Measurements from ENCODE around the gene GIGYF2.
"Not testable (repeated sequence)": the region's sequence is repeated elsewhere in the genome, so short reads cannot be mapped to it uniquely, and the experiment has no call there.

Gene GIGYF2

GRCh38 chr2:232687382-232688160 is 9.6 kb upstream of the GIGYF2 start:
- no peak for DNase-seq (ENCODE audit: low read depth)

- DNase-seq (ENCODE audit: low read depth) = no peak
These were observed 8.9 kb upstream of the GIGYF2 start for GRCh38 chr2:232688201-232688600.

GRCh38 chr2:232689152-232689910 is 7.8 kb upstream of the GIGYF2 start:
- DNase-seq (ENCODE audit: low read depth) = no peak

GRCh38 chr2:232691117-232691516 is 6.0 kb upstream of the GIGYF2 start:
- DNase-seq (ENCODE audit: low read depth) = not testable (repeated sequence)

GRCh38 chr2:232693344-232693743 is 3.8 kb upstream of the GIGYF2 start:
- DNase-seq (ENCODE audit: low read depth) = no peak

GRCh38 chr2:232696609-232697058 is 497 bp upstream of the GIGYF2 start:
- DNase-seq (ENCODE audit: low read depth) = no peak

- no peak for DNase-seq (ENCODE audit: low read depth)
These were observed 628 bp downstream of the GIGYF2 start for GRCh38 chr2:232697807-232698110.

- no peak for DNase-seq (ENCODE audit: low read depth)
These were observed 1.5 kb downstream of the GIGYF2 start for GRCh38 chr2:232698556-232699091.

- DNase-seq (ENCODE audit: low read depth) = no peak
These were observed 2.0 kb downstream of the GIGYF2 start for GRCh38 chr2:232699110-232699509.

GRCh38 chr2:232700154-232700553 is 3.0 kb downstream of the GIGYF2 start:
- no peak for DNase-seq (ENCODE audit: low read depth)

GRCh38 chr2:232707076-232707475 is 9.9 kb downstream of the GIGYF2 start:
- DNase-seq (ENCODE audit: low read depth) = no peak

- no peak for DNase-seq (ENCODE audit: low read depth)
These were observed 16.4 kb downstream of the GIGYF2 start for GRCh38 chr2:232713505-232713904.

- no peak for DNase-seq (ENCODE audit: low read depth)
These were observed 17.8 kb downstream of the GIGYF2 start for GRCh38 chr2:232714969-232715368.

- not testable (repeated sequence) for DNase-seq (ENCODE audit: low read depth)
These were observed 22.9 kb downstream of the GIGYF2 start for GRCh38 chr2:232720056-232720455.

- DNase-seq (ENCODE audit: low read depth) = no peak
These were observed 24.1 kb downstream of the GIGYF2 start for GRCh38 chr2:232721261-232721660.

- no peak for DNase-seq (ENCODE audit: low read depth)
These were observed 24.8 kb downstream of the GIGYF2 start for GRCh38 chr2:232721882-232722281.

GRCh38 chr2:232723027-232723426 is 25.9 kb downstream of the GIGYF2 start:
- DNase-seq (ENCODE audit: low read depth) = no peak

GRCh38 chr2:232728785-232729184 is 31.7 kb downstream of the GIGYF2 start:
- DNase-seq (ENCODE audit: low read depth) = no peak

GRCh38 chr2:232731470-232731869 is 34.3 kb downstream of the GIGYF2 start:
- no peak for DNase-seq (ENCODE audit: low read depth)

GRCh38 chr2:232741294-232741693 is 44.2 kb downstream of the GIGYF2 start:
- DNase-seq (ENCODE audit: low read depth) = no peak

- DNase-seq (ENCODE audit: low read depth) = no peak
These were observed 44.8 kb downstream of the GIGYF2 start for GRCh38 chr2:232741972-232742371.

- DNase-seq (ENCODE audit: low read depth) = no peak
These were observed 47.8 kb downstream of the GIGYF2 start for GRCh38 chr2:232744963-232745362.

- no peak for DNase-seq (ENCODE audit: low read depth)
These were observed 50.9 kb downstream of the GIGYF2 start for GRCh38 chr2:232748038-232748437.
